Epidermal melanocyte (primary cell): ENCODE measurements around the gene CDC34.

Source experiments
- DNase-seq: peaks from one replicate; pipeline ENCODE4 v3.0.0; 2011; ENCODE audit warnings: low spot score; ENCODE audit not compliant: insufficient read length

The CDC34 gene

GRCh38 chr19:519449-519865, 12.1 kb upstream of the CDC34 start:
- no peak for DNase-seq

GRCh38 chr19:522726-523125, 8.8 kb upstream of the CDC34 start:
- DNase-seq = peak; percentile 8

- peak; percentile 12 for DNase-seq
These were observed 7.4 kb upstream of the CDC34 start for GRCh38 chr19:524062-524674.

- DNase-seq = peak; percentile 2
These were observed 6.5 kb upstream of the CDC34 start for GRCh38 chr19:525029-525428.

GRCh38 chr19:525857-526419, 5.6 kb upstream of the CDC34 start:
- no peak for DNase-seq

- DNase-seq = no peak
These were observed 1.2 kb upstream of the CDC34 start for GRCh38 chr19:530134-531008.

GRCh38 chr19:531009-531752, 379 bp upstream of the CDC34 start:
- peak; percentile 98 for DNase-seq

- peak; percentile 63 for DNase-seq
These were observed 1.2 kb downstream of the CDC34 start for GRCh38 chr19:532561-533363.

GRCh38 chr19:533364-534058, 2.0 kb downstream of the CDC34 start:
- no peak for DNase-seq

GRCh38 chr19:534088-534487, 2.5 kb downstream of the CDC34 start:
- no peak for DNase-seq

GRCh38 chr19:535017-535835, 3.7 kb downstream of the CDC34 start:
- DNase-seq = no peak

- no peak for DNase-seq
These were observed 4.7 kb downstream of the CDC34 start for GRCh38 chr19:536031-536880.

- DNase-seq = no peak
These were observed 5.4 kb downstream of the CDC34 start for GRCh38 chr19:536881-537404.

- no peak for DNase-seq
These were observed 7.3 kb downstream of the CDC34 start for GRCh38 chr19:538641-539428.

- no peak for DNase-seq
These were observed 8.0 kb downstream of the CDC34 start for GRCh38 chr19:539429-540030.

- DNase-seq = no peak
These were observed 9.5 kb downstream of the CDC34 start for GRCh38 chr19:540867-541637.
